HepG2 (cell line): ENCODE measurements around the gene FRMD4A. TPM values are rescaled to one million over a fixed set of nuclear protein-coding genes. Genes with fewer than 3 reads are reported as not detected.

Experiments
- ATAC-seq: fragments of 200-7000 bp; cut with Tn5 transposase; 3 replicates; pipeline ENCODE4 v1.9.1; 2020; ENCODE audit warnings: mild to moderate bottlenecking, moderate library complexity
- BruUV-seq: library from RNA; stranded (reverse); fragments of 400-500 nt; replicated peaks from 2 replicates; lab custom pipeline; 2021; lab: Mats Ljungman, UMichigan
- CTCF ChIA-PET: fragments of 300-600 bp; formaldehyde crosslinking; extraction: SDS; loops from one replicate; lab custom pipeline; 2021; ENCODE audit warnings: low total read pairs, inconsistent platforms, low intra/inter-chr PET ratio; lab: Yijun Ruan, JAX
- POLR2A ChIA-PET: fragments of 350-600 bp; sonication (Branson Sonifier 250); formaldehyde crosslinking; loops from one replicate; lab custom pipeline; 2020; ENCODE audit warnings: antibody characterized with exemption, inconsistent platforms; lab: Yijun Ruan, JAX
- DNase-seq: peaks from one replicate; pipeline ENCODE4 v3.0.0-alpha.2; 2015; ENCODE audit warnings: low spot score
- FAIRE-seq: peaks from 3 replicates; lab custom pipeline; 2011; peaks lifted over from hg19 to GRCh38; lab: Jason Lieb, UNC
- H2AFZ ChIP-seq: one replicate; pipeline ENCODE4 v1.6.1; 2011; ENCODE audit warnings: low read length, inconsistent platforms
- H3K27ac ChIP-seq: fragments of 300-600 bp; 3 replicates; pipeline ENCODE4 v1.8.0; 2011; ENCODE audit warnings: mixed run types, mild to moderate bottlenecking, mixed read lengths, low read length, inconsistent platforms; ENCODE audit not compliant: insufficient read depth; ENCODE audit errors: extremely low read length
- H3K27me3 ChIP-seq, 2 experiments: fragments of 200-600 bp in 1 of 2; 2 replicates in 1 of 2; 3 replicates in 1 of 2; pipeline versions ENCODE4 v1.6.0 to v1.8.0; 2011; ENCODE audit warnings: low read length in 2 of 2, mild to moderate bottlenecking in 2 of 2, moderate library complexity in 2 of 2, inconsistent platforms in 1 of 2; ENCODE audit not compliant: insufficient read depth in 2 of 2, control insufficient read depth in 1 of 2
- H3K36me3 ChIP-seq, 2 experiments: fragments of 200-600 bp in 1 of 2; replicated peaks in 1 of 2; 2 replicates in 1 of 2; 3 replicates in 1 of 2; pipeline versions ENCODE4 v1.5.1 to v1.8.0; 2011; ENCODE audit warnings: low read length in 2 of 2, inconsistent platforms in 1 of 2; ENCODE audit not compliant: insufficient read depth in 2 of 2, control insufficient read depth in 1 of 2
- H3K4me1 ChIP-seq: 2 replicates; pipeline ENCODE4 v1.5.1; 2012; ENCODE audit warnings: low read length, inconsistent platforms; ENCODE audit not compliant: insufficient read depth
- H3K4me2 ChIP-seq: 2 replicates; pipeline ENCODE4 v1.6.0; 2011; ENCODE audit warnings: low read depth, low read length, inconsistent platforms
- H3K4me3 ChIP-seq, 3 experiments: fragments of 200-600 bp in 1 of 3; sonication (generic), shearing (Covaris generic) in 1 of 3; replicated peaks in 1 of 3; 2 replicates each; pipeline ENCODE4 v1.5.1; 2011 to 2016; ENCODE audit warnings: low read length in 3 of 3, inconsistent platforms in 2 of 3, low read depth in 2 of 3, mild to moderate bottlenecking in 2 of 3, control low read depth in 1 of 3, mixed read lengths in 1 of 3; ENCODE audit not compliant: insufficient read depth in 1 of 3
- H3K79me2 ChIP-seq: one replicate; pipeline ENCODE4 v1.6.1; 2011; ENCODE audit warnings: low read length, inconsistent platforms; ENCODE audit not compliant: insufficient read depth
- H3K9ac ChIP-seq: 2 replicates; pipeline ENCODE4 v1.6.0; 2011; ENCODE audit warnings: mild to moderate bottlenecking, low read depth, low read length, inconsistent platforms; ENCODE audit not compliant: insufficient read depth
- H3K9me3 ChIP-seq: 2 replicates; pipeline ENCODE4 v1.5.1; 2012; ENCODE audit warnings: mild to moderate bottlenecking, low read length
- H4K20me1 ChIP-seq: 2 replicates; pipeline ENCODE4 v1.6.0; 2011; ENCODE audit warnings: inconsistent platforms, mild to moderate bottlenecking, low read length, moderate library complexity; ENCODE audit not compliant: insufficient read depth
- HDAC6 ChIP-seq: fragments of 200-600 bp; sonication (generic); IDR thresholded peaks from 2 replicates; pipeline ENCODE4 v1.7.0; 2017; ENCODE audit warnings: mild to moderate bottlenecking, antibody characterized with exemption, low read length, low read depth
- JARID2 ChIP-seq: sonication (generic); formaldehyde crosslinking; IDR thresholded peaks from 2 replicates; pipeline ENCODE4 v1.8.1; 2023; ENCODE audit warnings: missing genetic modification reagents, inconsistent platforms; ENCODE audit not compliant: insufficient replicate concordance
- KDM5B ChIP-seq: sonication (generic); formaldehyde crosslinking; IDR thresholded peaks from 2 replicates; pipeline ENCODE4 v1.4.0; 2020; ENCODE audit warnings: missing genetic modification reagents, mild to moderate bottlenecking, borderline replicate concordance
- MBD4 ChIP-seq: IDR thresholded peaks from 2 replicates; pipeline ENCODE4 v1.6.1; 2012; ENCODE audit warnings: low read length, inconsistent platforms, borderline replicate concordance
- NFE2 ChIP-seq: sonication (generic); formaldehyde crosslinking; IDR thresholded peaks from 2 replicates; pipeline ENCODE4 v1.4.0; 2020; ENCODE audit warnings: missing genetic modification reagents
- NFE2L2 ChIP-seq: fragments of 150-350 bp; IDR thresholded peaks from 2 replicates; pipeline ENCODE4 v1.6.1; 2014; ENCODE audit warnings: low read length
- REPIN1 ChIP-seq: sonication (generic); formaldehyde crosslinking; IDR thresholded peaks from 2 replicates; pipeline ENCODE4 v1.8.0; 2022; ENCODE audit warnings: missing genetic modification reagents, low read depth, mild to moderate bottlenecking, borderline replicate concordance
- SIX1 ChIP-seq: sonication (generic); formaldehyde crosslinking; IDR thresholded peaks from 2 replicates; pipeline ENCODE4 v1.4.0; 2020; ENCODE audit warnings: missing genetic modification reagents, borderline replicate concordance
- ZFP36L1 ChIP-seq: sonication (generic); formaldehyde crosslinking; IDR thresholded peaks from 2 replicates; pipeline ENCODE4 v1.8.0; 2022; ENCODE audit warnings: mild to moderate bottlenecking, missing genetic modification reagents, moderate library complexity
- ZNF234 ChIP-seq: sonication (generic); formaldehyde crosslinking; conservative IDR thresholded peaks from 2 replicates; pipeline ENCODE4 v1.5.1; 2020; ENCODE audit warnings: mild to moderate bottlenecking, missing genetic modification reagents
- ZNF430 ChIP-seq: sonication (generic); formaldehyde crosslinking; IDR thresholded peaks from 2 replicates; pipeline ENCODE4 v1.9.0; 2021; ENCODE audit warnings: mild to moderate bottlenecking, missing genetic modification reagents
- ZNF570 ChIP-seq: sonication (generic); formaldehyde crosslinking; IDR thresholded peaks from 2 replicates; pipeline ENCODE4 v1.4.0; 2020; ENCODE audit warnings: mild to moderate bottlenecking, missing genetic modification reagents, borderline replicate concordance
- ZZZ3 ChIP-seq: sonication (generic); formaldehyde crosslinking; IDR thresholded peaks from 2 replicates; pipeline ENCODE4 v1.4.0; 2020; ENCODE audit warnings: missing genetic modification reagents, mild to moderate bottlenecking, borderline replicate concordance
- WGBS: methylation state at CpG from one replicate; pipeline ENCODE4 v1.1.6; 2017; ENCODE audit warnings: low lambda C conversion rate; 5-methylcytosine and 5-hydroxymethylcytosine counted together
- in situ Hi-C: cut with HindIII; loops from 2 replicates; pipeline ENCODE4 v1.10.0; 2017; ENCODE audit warnings: low pct_unique_long_range_greater_than_20kb; ENCODE audit not compliant: extremely low pct_ligation_motif_present
- intact Hi-C: fragments of 100-400 bp; cut with micrococcal nuclease; formaldehyde crosslinking; loops from one replicate; pipeline ENCODE4 v1.10.0; 2022; ENCODE audit not compliant: unreplicated experiment
- polyA plus RNA-seq, 8 experiments: library from polyadenylated mRNA; depleted of rRNA in 3 of 8; stranded (reverse) in 7 of 8; unstranded in 1 of 8; fragments of >200 nt; fragmentation: Illumina TruSeq in 4 of 8; extraction: Trizol in 4 of 8; gene quantifications; 2 replicates each; pipeline versions ENCODE4 v1.2.1 to v1.2.3, GENCODE V29; 2011 to 2016; ENCODE audit warnings: low read depth in 4 of 8, missing spikeins in 1 of 8, mixed read lengths in 1 of 8; ENCODE audit not compliant: insufficient read depth in 1 of 8
- total RNA-seq, 5 experiments: library from RNA; depleted of rRNA; stranded (reverse); fragments of >200 nt; fragmentation: Illumina TruSeq; extraction: Trizol; gene quantifications; 2 replicates each; pipeline ENCODE4 v1.2.3, GENCODE V29; 2016; ENCODE audit warnings: low read depth in 1 of 5
- TF ChIP-seq, protein P1 (sequence below): sonication (generic); formaldehyde crosslinking; IDR thresholded peaks from 2 replicates; pipeline ENCODE4 v1.4.0; 2020; ENCODE audit warnings: missing genetic modification reagents
- TF ChIP-seq, protein P2 (sequence below): sonication (generic); formaldehyde crosslinking; IDR thresholded peaks from 2 replicates; pipeline ENCODE4 v1.9.0; 2021; ENCODE audit warnings: missing genetic modification reagents, borderline replicate concordance
- TF ChIP-seq, protein P3 (sequence below): sonication (generic); formaldehyde crosslinking; IDR thresholded peaks from 2 replicates; pipeline ENCODE4 v1.5.1; 2020; ENCODE audit warnings: missing genetic modification reagents, mild to moderate bottlenecking, borderline replicate concordance

Gene FRMD4A
- total and polyA plus RNA-seq, 2 of the 13 experiments (the other 11 are each of a cell fraction or from before 2014, with no cell fraction given), result 0.09 to 0.26 TPM

DNA sequence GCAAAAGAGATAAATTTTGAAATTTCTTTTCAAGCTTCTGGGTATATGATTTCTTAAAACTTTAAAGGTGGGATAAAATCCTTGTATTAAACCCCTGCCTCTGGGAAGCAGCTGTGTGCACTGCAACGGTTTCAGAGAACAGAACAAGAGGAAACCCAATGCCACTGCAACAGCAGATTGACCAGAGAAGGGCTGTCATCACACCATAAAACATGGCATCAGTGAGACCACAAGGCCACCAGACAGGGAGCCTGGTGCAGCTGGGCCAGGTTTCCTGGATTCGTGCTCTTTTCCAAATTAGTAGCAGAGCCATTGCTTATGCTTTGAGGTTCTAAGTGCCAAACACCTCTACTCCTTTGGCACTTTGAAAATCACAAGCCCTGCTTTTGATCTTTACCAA is 591.5 kb downstream of the FRMD4A start:
- ChIA-PET CTCF (no interaction called here), POLR2A (no interaction called here)
- ATAC-seq, result no peak
- Histone ChIP-seq H3K79me2 (no peaks in the 10 kb centered on the region), H3K36me3 (no peaks in the 10 kb centered on the region), H3K4me1 (no peaks in the 10 kb centered on the region), H3K9ac (no peak overlapping the region), H4K20me1 (no peaks in the 10 kb centered on the region), H3K27me3 (peaks cover 0 to 10% of the 10 kb centered on the region in 2 experiments; a peak in 3 of 5 replicates), H3K9me3 (no peaks in the 10 kb centered on the region), H3K4me3 (no peak overlapping the region), H3K27ac (no peak overlapping the region), H3K4me2 (no peak overlapping the region), H2AFZ (no peak overlapping the region)
- 11% methylated on average over 2 of the region's 2 CpGs for WGBS
- in situ Hi-C loops (no loop called here), intact Hi-C loops (no loop called here)
- no peak for FAIRE-seq
- BruUV-seq, result no TSS peak
- TF ChIP-seq, protein P1, sequence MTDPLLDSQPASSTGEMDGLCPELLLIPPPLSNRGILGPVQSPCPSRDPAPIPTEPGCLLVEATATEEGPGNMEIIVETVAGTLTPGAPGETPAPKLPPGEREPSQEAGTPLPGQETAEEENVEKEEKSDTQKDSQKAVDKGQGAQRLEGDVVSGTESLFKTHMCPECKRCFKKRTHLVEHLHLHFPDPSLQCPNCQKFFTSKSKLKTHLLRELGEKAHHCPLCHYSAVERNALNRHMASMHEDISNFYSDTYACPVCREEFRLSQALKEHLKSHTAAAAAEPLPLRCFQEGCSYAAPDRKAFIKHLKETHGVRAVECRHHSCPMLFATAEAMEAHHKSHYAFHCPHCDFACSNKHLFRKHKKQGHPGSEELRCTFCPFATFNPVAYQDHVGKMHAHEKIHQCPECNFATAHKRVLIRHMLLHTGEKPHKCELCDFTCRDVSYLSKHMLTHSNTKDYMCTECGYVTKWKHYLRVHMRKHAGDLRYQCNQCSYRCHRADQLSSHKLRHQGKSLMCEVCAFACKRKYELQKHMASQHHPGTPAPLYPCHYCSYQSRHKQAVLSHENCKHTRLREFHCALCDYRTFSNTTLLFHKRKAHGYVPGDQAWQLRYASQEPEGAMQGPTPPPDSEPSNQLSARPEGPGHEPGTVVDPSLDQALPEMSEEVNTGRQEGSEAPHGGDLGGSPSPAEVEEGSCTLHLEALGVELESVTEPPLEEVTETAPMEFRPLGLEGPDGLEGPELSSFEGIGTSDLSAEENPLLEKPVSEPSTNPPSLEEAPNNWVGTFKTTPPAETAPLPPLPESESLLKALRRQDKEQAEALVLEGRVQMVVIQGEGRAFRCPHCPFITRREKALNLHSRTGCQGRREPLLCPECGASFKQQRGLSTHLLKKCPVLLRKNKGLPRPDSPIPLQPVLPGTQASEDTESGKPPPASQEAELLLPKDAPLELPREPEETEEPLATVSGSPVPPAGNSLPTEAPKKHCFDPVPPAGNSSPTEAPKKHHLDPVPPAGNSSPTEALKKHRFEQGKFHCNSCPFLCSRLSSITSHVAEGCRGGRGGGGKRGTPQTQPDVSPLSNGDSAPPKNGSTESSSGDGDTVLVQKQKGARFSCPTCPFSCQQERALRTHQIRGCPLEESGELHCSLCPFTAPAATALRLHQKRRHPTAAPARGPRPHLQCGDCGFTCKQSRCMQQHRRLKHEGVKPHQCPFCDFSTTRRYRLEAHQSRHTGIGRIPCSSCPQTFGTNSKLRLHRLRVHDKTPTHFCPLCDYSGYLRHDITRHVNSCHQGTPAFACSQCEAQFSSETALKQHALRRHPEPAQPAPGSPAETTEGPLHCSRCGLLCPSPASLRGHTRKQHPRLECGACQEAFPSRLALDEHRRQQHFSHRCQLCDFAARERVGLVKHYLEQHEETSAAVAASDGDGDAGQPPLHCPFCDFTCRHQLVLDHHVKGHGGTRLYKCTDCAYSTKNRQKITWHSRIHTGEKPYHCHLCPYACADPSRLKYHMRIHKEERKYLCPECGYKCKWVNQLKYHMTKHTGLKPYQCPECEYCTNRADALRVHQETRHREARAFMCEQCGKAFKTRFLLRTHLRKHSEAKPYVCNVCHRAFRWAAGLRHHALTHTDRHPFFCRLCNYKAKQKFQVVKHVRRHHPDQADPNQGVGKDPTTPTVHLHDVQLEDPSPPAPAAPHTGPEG (CRISPR knock-in tag), result no peak
- TF ChIP-seq MBD4 (no peak), SIX1 (CRISPR knock-in tag) (no peak), NFE2L2 (no peak), ZNF430 (CRISPR knock-in tag) (no peak), ZFP36L1 (no peak), NFE2 (CRISPR knock-in tag) (no peak), HDAC6 (no peak), KDM5B (CRISPR knock-in tag) (no peak), JARID2 (CRISPR knock-in tag) (no peak), ZNF234 (CRISPR knock-in tag) (no peak), REPIN1 (CRISPR knock-in tag) (no peak), ZZZ3 (CRISPR knock-in tag) (no peak), ZNF570 (CRISPR knock-in tag) (no peak)
- TF ChIP-seq, protein P2, sequence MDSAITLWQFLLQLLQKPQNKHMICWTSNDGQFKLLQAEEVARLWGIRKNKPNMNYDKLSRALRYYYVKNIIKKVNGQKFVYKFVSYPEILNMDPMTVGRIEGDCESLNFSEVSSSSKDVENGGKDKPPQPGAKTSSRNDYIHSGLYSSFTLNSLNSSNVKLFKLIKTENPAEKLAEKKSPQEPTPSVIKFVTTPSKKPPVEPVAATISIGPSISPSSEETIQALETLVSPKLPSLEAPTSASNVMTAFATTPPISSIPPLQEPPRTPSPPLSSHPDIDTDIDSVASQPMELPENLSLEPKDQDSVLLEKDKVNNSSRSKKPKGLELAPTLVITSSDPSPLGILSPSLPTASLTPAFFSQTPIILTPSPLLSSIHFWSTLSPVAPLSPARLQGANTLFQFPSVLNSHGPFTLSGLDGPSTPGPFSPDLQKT (CRISPR knock-in tag), result no peak
- TF ChIP-seq, protein P3, sequence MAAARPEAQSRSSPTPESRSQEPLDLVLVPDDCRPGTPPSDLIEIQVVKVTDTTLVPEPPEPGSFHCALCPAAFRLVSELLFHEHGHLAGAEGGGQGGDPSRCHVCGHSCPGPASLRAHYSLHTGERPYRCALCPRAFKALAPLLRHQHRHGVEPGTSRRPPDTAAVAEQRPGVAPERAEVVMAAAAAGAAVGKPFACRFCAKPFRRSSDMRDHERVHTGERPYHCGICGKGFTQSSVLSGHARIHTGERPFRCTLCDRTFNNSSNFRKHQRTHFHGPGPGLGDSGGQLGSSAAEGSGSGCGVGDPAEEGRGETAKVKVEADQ (CRISPR knock-in tag), result no peak
- no peak for DNase-seq
